MM.1S (cell line): ENCODE data around the gene ZMIZ1.

Source experiments
- EZH2 ChIP-seq: fragments of 300-600 bp; sonication (generic); optimal IDR thresholded peaks from 2 replicates; pipeline ENCODE3; 2017; ENCODE audit warnings: low read depth, mild to moderate bottlenecking, antibody characterized with exemption, low read length, mixed read lengths
- EZH2phosphoT487 ChIP-seq: fragments of 300-600 bp; sonication (generic); IDR thresholded peaks from 2 replicates; pipeline ENCODE4 v1.6.1; 2018; ENCODE audit warnings: antibody characterized with exemption, low read length
- TF ChIP-seq, protein P1 (sequence below): fragments of 300-600 bp; sonication (generic); IDR thresholded peaks from 2 replicates; pipeline ENCODE4 v1.5.1; 2016; ENCODE audit warnings: antibody characterized with exemption, low read length, mixed read lengths

DNA sequence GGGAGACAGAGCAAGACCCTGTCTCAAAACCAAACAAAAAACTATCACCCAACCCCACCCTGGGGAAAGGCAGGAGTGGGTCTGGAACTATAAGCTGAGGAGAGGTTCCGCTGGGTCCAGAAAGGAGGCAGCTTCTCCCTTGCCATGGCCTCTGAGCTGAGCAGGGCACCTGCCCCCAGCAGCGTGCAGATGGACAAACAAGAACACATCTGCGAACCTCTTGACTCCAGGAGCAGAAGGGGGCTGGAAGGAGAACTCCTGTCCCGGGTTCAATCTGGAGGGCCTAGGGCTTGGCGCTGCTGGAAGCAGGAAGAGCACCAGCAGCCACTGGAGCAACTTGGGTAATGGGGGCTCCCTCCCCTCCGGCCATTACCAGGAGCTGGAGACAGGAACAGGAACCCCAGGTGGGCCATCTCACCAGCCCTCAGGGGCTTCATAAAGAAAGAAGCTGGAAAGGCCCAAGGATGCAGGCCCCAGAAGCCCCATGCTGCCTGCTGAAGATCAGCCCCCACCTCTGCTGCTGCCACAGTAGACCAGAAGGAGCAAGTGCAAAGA, 259.5 kb downstream of the ZMIZ1 start:
- TF ChIP-seq, protein P1, sequence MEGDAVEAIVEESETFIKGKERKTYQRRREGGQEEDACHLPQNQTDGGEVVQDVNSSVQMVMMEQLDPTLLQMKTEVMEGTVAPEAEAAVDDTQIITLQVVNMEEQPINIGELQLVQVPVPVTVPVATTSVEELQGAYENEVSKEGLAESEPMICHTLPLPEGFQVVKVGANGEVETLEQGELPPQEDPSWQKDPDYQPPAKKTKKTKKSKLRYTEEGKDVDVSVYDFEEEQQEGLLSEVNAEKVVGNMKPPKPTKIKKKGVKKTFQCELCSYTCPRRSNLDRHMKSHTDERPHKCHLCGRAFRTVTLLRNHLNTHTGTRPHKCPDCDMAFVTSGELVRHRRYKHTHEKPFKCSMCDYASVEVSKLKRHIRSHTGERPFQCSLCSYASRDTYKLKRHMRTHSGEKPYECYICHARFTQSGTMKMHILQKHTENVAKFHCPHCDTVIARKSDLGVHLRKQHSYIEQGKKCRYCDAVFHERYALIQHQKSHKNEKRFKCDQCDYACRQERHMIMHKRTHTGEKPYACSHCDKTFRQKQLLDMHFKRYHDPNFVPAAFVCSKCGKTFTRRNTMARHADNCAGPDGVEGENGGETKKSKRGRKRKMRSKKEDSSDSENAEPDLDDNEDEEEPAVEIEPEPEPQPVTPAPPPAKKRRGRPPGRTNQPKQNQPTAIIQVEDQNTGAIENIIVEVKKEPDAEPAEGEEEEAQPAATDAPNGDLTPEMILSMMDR: no peak
- no peak for TF ChIP-seq EZH2
- TF ChIP-seq EZH2phosphoT487: no peak
